Measurements from ENCODE around the gene ARHGDIB.

- no peak for TF ChIP-seq USF2 (CRISPR knock-in tag; IDR thresholded peaks at IDR 0.05)
- TF ChIP-seq NFE2L1 (CRISPR knock-in tag; IDR thresholded peaks at IDR 0.05) = no peak
- TF ChIP-seq TEAD4 (CRISPR knock-in tag; IDR thresholded peaks at IDR 0.05) = no peak
- no peak for TF ChIP-seq CTCF (IDR thresholded peaks at IDR 0.05)
Measured at GRCh38 chr12:14893506-14894250, 67.7 kb downstream of the ARHGDIB start.

Data from WTC11 (cell line).